Measurements from ENCODE around the gene FANCI. TPM values are rescaled to one million over a fixed set of nuclear protein-coding genes. Genes with fewer than 3 reads are reported as not detected.

Gene FANCI
- total RNA-seq, 1 experiment from 2014 or later, result 112 TPM

- DNase-seq (ENCODE audit: low read depth, low spot score), result no peak
- no peak overlapping the region for H3K9ac ChIP-seq (ENCODE audit: low read length)
- peaks cover 6% of the 10 kb centered on the region; the same call in 1 of the 2 replicates for H3K27me3 ChIP-seq (ENCODE audit: insufficient read depth, low read length)
- no peaks in the 10 kb centered on the region for H3K36me3 ChIP-seq (ENCODE audit: control insufficient read depth in 1 of 2, insufficient read depth in 2 of 2, low read length in 2 of 2)
- H4K20me1 ChIP-seq (ENCODE audit: insufficient read depth), result no peaks in the 10 kb centered on the region
- H2AFZ ChIP-seq (ENCODE audit: low read depth, low read length, poor library complexity, severe bottlenecking), result no peak overlapping the region
- no peak overlapping the region for H3K4me2 ChIP-seq (ENCODE audit: low read length)
- ChIA-PET RAD21 (ENCODE audit: low non-redundant PET in 1 of 2, low total read pairs in 2 of 2, uncharacterized antibody in 2 of 2, unreplicated experiment in 2 of 2) (no interaction called here), CTCF (no interaction called here), POLR2A (no interaction called here)
- no peaks in the 10 kb centered on the region for H3K9me2 ChIP-seq (ENCODE audit: insufficient read depth)
- no peaks in the 10 kb centered on the region for H3K79me2 ChIP-seq (ENCODE audit: insufficient read depth, low read length)
- H3K9me3 ChIP-seq (ENCODE audit: control insufficient read depth in 1 of 2, insufficient read depth in 1 of 2, low read depth in 1 of 2, low read length in 2 of 2), result no peaks in the 10 kb centered on the region
- BruUV-seq (replicated peaks), result no TSS peak
- no peak overlapping the region for H3K4me3 ChIP-seq (replicated peaks in 1 of 2; ENCODE audit: low read depth in 1 of 2, low read length in 2 of 2)
- intact Hi-C loops (cut with micrococcal nuclease), result no loop called here
- no peak for TF ChIP-seq POLR2A (IDR thresholded peaks at IDR 0.05; ENCODE audit: borderline replicate concordance, extremely low read depth, insufficient read depth, insufficient read length)
- TF ChIP-seq RAD21 (IDR thresholded peaks at IDR 0.05; ENCODE audit: low read depth), result no peak
- no peak for TF ChIP-seq CBX3 (IDR thresholded peaks at IDR 0.05; ENCODE audit: low read depth)
- no peak for TF ChIP-seq SRF (IDR thresholded peaks at IDR 0.05; ENCODE audit: low read depth)
- TF ChIP-seq EZH2phosphoT487 (IDR thresholded peaks at IDR 0.05; ENCODE audit: borderline replicate concordance), result no peak
- TF ChIP-seq CTCF (IDR thresholded peaks at IDR 0.05 in 2 of 3, conservative IDR thresholded peaks at IDR 0.05 in 1 of 3; ENCODE audit: borderline replicate concordance in 1 of 3, insufficient read depth in 1 of 3, low read depth in 2 of 3, low read length in 2 of 3), result no peak
- TF ChIP-seq MAX (IDR thresholded peaks at IDR 0.05), result no peak
- TF ChIP-seq JUND (IDR thresholded peaks at IDR 0.05), result no peak
- no peak for TF ChIP-seq ZNF274 (IDR thresholded peaks at IDR 0.05; ENCODE audit: low read depth, low read length)
- no peak for TF ChIP-seq SP1 (IDR thresholded peaks at IDR 0.05; ENCODE audit: low read depth)
- no peak for TF ChIP-seq SIN3A (IDR thresholded peaks at IDR 0.05; ENCODE audit: low read depth)
- TF ChIP-seq ZBTB33 (IDR thresholded peaks at IDR 0.05; ENCODE audit: extremely low read depth, insufficient replicate concordance, low read length), result no peak
- TF ChIP-seq REST (IDR thresholded peaks at IDR 0.05; ENCODE audit: low read depth), result no peak
- TF ChIP-seq YY1 (IDR thresholded peaks at IDR 0.05; ENCODE audit: extremely low read depth, insufficient replicate concordance, low read depth, low read length), result no peak
- TF ChIP-seq ZFX (IDR thresholded peaks at IDR 0.05), result no peak
- TF ChIP-seq FOSL1 (IDR thresholded peaks at IDR 0.05; ENCODE audit: low read depth), result no peak
- TF ChIP-seq POLR2AphosphoS5 (IDR thresholded peaks at IDR 0.05; ENCODE audit: low read depth, low read length), result no peak
- TF ChIP-seq CEBPB (IDR thresholded peaks at IDR 0.05; ENCODE audit: low read depth), result no peak
- no peak overlapping the region for H3K27ac ChIP-seq (ENCODE audit: low read depth, low read length)
- ATAC-seq, result no peak
- peaks cover 0 to 5% of the 10 kb centered on the region in 2 experiments; a peak in 1 of 4 replicates for H3K4me1 ChIP-seq (ENCODE audit: control insufficient read depth in 1 of 2, insufficient read depth in 2 of 2, low read length in 2 of 2)
These were observed 120.0 kb downstream of the FANCI start for GRCh38 chr15:89363770-89364169.
